Astrocyte (in vitro differentiated cells and primary cell): ENCODE results near the gene FGD5. TPM values are rescaled to one million over a fixed set of nuclear protein-coding genes. Genes with fewer than 3 reads are reported as not detected.

ENCODE experiments used
- DNase-seq: peaks from one replicate; pipeline ENCODE4 v3.0.0-alpha.2; 2010; ENCODE audit warnings: low read depth
- FAIRE-seq: peaks from 2 replicates; lab custom pipeline; 2011; peaks lifted over from hg19 to GRCh38; lab: Jason Lieb, UNC
- H2AFZ ChIP-seq: 2 replicates; pipeline ENCODE4 v1.6.0; 2012; ENCODE audit warnings: low read depth, low read length, inconsistent platforms
- H3K27ac ChIP-seq: 2 replicates; pipeline ENCODE4 v1.5.1; 2011; ENCODE audit warnings: low read depth, low read length, inconsistent platforms
- H3K27me3 ChIP-seq: 2 replicates; pipeline ENCODE4 v1.6.0; 2011; ENCODE audit warnings: low read length, inconsistent platforms; ENCODE audit not compliant: insufficient read depth
- H3K36me3 ChIP-seq: 2 replicates; pipeline ENCODE4 v1.5.1; 2011; ENCODE audit warnings: low read length, inconsistent platforms; ENCODE audit not compliant: insufficient read depth
- H3K4me1 ChIP-seq: 2 replicates; pipeline ENCODE4 v1.5.1; 2011; ENCODE audit warnings: low read length, inconsistent platforms; ENCODE audit not compliant: insufficient read depth
- H3K4me2 ChIP-seq: 2 replicates; pipeline ENCODE4 v1.6.0; 2012; ENCODE audit warnings: low read length, inconsistent platforms
- H3K4me3 ChIP-seq: 2 replicates; pipeline ENCODE4 v1.5.1; 2011; ENCODE audit warnings: low read depth, mild to moderate bottlenecking, low read length, inconsistent platforms; ENCODE audit not compliant: insufficient read depth
- H3K79me2 ChIP-seq: 2 replicates; pipeline ENCODE4 v1.6.0; 2012; ENCODE audit warnings: mild to moderate bottlenecking, low read length, inconsistent platforms; ENCODE audit not compliant: insufficient read depth
- H3K9ac ChIP-seq: 2 replicates; pipeline ENCODE4 v1.6.0; 2012; ENCODE audit warnings: mild to moderate bottlenecking, low read length, inconsistent platforms
- H3K9me3 ChIP-seq: 2 replicates; pipeline ENCODE4 v1.5.1; 2012; ENCODE audit warnings: low read depth, mild to moderate bottlenecking, low read length, inconsistent platforms; ENCODE audit not compliant: insufficient read depth
- H4K20me1 ChIP-seq: 2 replicates; pipeline ENCODE4 v1.6.0; 2012; ENCODE audit warnings: low read length, inconsistent platforms; ENCODE audit not compliant: insufficient read depth
- H3K27ac Mint-ChIP-seq: one replicate; pipeline ENCODE4 v1.8.0; 2021; ENCODE audit warnings: mild to moderate bottlenecking, mixed read lengths; ENCODE audit not compliant: unreplicated experiment
- H3K27me3 Mint-ChIP-seq: one replicate; pipeline ENCODE4 v1.8.0; 2021; ENCODE audit warnings: low read depth, mixed read lengths; ENCODE audit not compliant: unreplicated experiment
- H3K36me3 Mint-ChIP-seq: one replicate; pipeline ENCODE4 v1.8.0; 2021; ENCODE audit warnings: low read depth, mixed read lengths; ENCODE audit not compliant: unreplicated experiment
- H3K4me1 Mint-ChIP-seq: one replicate; pipeline ENCODE4 v1.8.0; 2021; ENCODE audit warnings: low read depth, mixed read lengths; ENCODE audit not compliant: unreplicated experiment
- H3K4me3 Mint-ChIP-seq: one replicate; pipeline ENCODE4 v1.8.0; 2021; ENCODE audit warnings: mild to moderate bottlenecking, moderate library complexity, mixed read lengths; ENCODE audit not compliant: unreplicated experiment
- H3K9me3 Mint-ChIP-seq: one replicate; pipeline ENCODE4 v1.8.0; 2021; ENCODE audit warnings: mild to moderate bottlenecking, mixed read lengths; ENCODE audit not compliant: unreplicated experiment
- EZH2 ChIP-seq: IDR thresholded peaks from 2 replicates; pipeline ENCODE4 v1.6.1; 2012; ENCODE audit warnings: mild to moderate bottlenecking, low read length, inconsistent platforms; ENCODE audit not compliant: insufficient read depth
- total RNA-seq: library from RNA; stranded (reverse); gene quantifications from 2 replicates; pipeline ENCODE4 v1.2.1, GENCODE V29; 2021
- TF ChIP-seq, protein P1 (sequence below): IDR thresholded peaks from 2 replicates; pipeline ENCODE4 v1.5.1; 2011; ENCODE audit warnings: low read depth, mild to moderate bottlenecking, inconsistent platforms, low read length, moderate library complexity; ENCODE audit not compliant: insufficient read depth

The FGD5 gene
- total RNA-seq, 1 donor from 2014 or later, result 2.0 TPM

DNA sequence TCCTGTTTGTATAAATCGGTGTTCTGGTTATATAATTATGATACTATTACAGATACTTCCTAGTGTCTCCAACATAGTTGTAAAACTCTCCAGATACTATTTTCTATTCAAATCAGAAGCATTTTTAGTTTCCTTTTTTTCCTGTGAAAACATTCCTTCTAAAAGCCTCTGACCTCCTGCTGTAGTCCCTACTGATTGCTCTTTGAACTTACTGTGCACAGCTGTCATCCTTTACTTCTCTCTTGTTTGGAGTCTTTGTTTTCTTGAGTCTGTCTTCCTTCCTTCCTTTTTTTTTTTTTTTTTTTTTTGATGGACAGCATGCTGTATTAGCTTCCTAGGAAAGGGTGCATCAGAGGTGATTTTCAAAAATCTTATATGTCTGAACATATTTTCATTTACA lies 157.6 kb downstream of the FGD5 start:
- TF ChIP-seq, protein P1, sequence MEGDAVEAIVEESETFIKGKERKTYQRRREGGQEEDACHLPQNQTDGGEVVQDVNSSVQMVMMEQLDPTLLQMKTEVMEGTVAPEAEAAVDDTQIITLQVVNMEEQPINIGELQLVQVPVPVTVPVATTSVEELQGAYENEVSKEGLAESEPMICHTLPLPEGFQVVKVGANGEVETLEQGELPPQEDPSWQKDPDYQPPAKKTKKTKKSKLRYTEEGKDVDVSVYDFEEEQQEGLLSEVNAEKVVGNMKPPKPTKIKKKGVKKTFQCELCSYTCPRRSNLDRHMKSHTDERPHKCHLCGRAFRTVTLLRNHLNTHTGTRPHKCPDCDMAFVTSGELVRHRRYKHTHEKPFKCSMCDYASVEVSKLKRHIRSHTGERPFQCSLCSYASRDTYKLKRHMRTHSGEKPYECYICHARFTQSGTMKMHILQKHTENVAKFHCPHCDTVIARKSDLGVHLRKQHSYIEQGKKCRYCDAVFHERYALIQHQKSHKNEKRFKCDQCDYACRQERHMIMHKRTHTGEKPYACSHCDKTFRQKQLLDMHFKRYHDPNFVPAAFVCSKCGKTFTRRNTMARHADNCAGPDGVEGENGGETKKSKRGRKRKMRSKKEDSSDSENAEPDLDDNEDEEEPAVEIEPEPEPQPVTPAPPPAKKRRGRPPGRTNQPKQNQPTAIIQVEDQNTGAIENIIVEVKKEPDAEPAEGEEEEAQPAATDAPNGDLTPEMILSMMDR, result no peak
- no peak for TF ChIP-seq EZH2
- H3K4me3 Mint-ChIP-seq, result no peak overlapping the region
- peaks cover 47% of the 10 kb centered on the region for H4K20me1 ChIP-seq
- DNase-seq (no peak), FAIRE-seq (no peak)
- no peaks in the 10 kb centered on the region for H3K27me3 ChIP-seq
- no peak overlapping the region for H3K4me3 ChIP-seq
- H3K4me1 ChIP-seq, result no peaks in the 10 kb centered on the region
- peaks cover 1% of the 10 kb centered on the region for H3K9me3 Mint-ChIP-seq
- H3K27ac Mint-ChIP-seq, result no peak overlapping the region
- peaks cover 63% of the 10 kb centered on the region for H3K79me2 ChIP-seq
- no peaks in the 10 kb centered on the region for H3K36me3 ChIP-seq
- no peak overlapping the region for H3K4me2 ChIP-seq
- H3K4me1 Mint-ChIP-seq, result peaks cover 12% of the 10 kb centered on the region
- no peak overlapping the region for H3K27ac ChIP-seq
- H3K27me3 Mint-ChIP-seq, result no peaks in the 10 kb centered on the region
- no peak overlapping the region for H3K9ac ChIP-seq
- no peak overlapping the region for H2AFZ ChIP-seq
- peaks cover 12% of the 10 kb centered on the region for H3K36me3 Mint-ChIP-seq
- no peaks in the 10 kb centered on the region for H3K9me3 ChIP-seq

- no peak overlapping the region for H3K27ac ChIP-seq
- no peak for TF ChIP-seq EZH2
- TF ChIP-seq, protein P1, result no peak
- no peaks in the 10 kb centered on the region for H3K4me1 ChIP-seq
- peaks cover 43% of the 10 kb centered on the region for H4K20me1 ChIP-seq
- FAIRE-seq (no peak), DNase-seq (no peak)
- H3K9ac ChIP-seq, result no peak overlapping the region
- no peak overlapping the region for H3K4me3 ChIP-seq
- H3K27ac Mint-ChIP-seq, result no peak overlapping the region
- H3K27me3 ChIP-seq, result no peaks in the 10 kb centered on the region
- no peaks in the 10 kb centered on the region for H3K9me3 ChIP-seq
- H2AFZ ChIP-seq, result no peak overlapping the region
- no peaks in the 10 kb centered on the region for H3K9me3 Mint-ChIP-seq
- H3K4me1 Mint-ChIP-seq, result peaks cover 12% of the 10 kb centered on the region
- no peaks in the 10 kb centered on the region for H3K27me3 Mint-ChIP-seq
- no peak overlapping the region for H3K4me2 ChIP-seq
- no peak overlapping the region for H3K4me3 Mint-ChIP-seq
- H3K79me2 ChIP-seq, result peaks cover 67% of the 10 kb centered on the region
- no peaks in the 10 kb centered on the region for H3K36me3 ChIP-seq
- no peaks in the 10 kb centered on the region for H3K36me3 Mint-ChIP-seq
These were observed 161.9 kb downstream of the FGD5 start for GRCh38 chr3:14980689-14981088.

Other genes starting within 250 kb of the FGD5 start
- 17.4 and 19.9 TPM in 2 replicates for gene CCDC174, start 167.2 kb upstream of the FGD5 start, total RNA-seq
- gene C3orf20, start 143.8 kb upstream of the FGD5 start, total RNA-seq, result 0.16 TPM in 1 of 2 replicates, not detected in the other
- gene NR2C2, start 128.6 kb downstream of the FGD5 start, total RNA-seq, result 36.3 and 38.7 TPM in 2 replicates
- gene MRPS25, start 246.4 kb downstream of the FGD5 start, total RNA-seq, result 32.9 and 38.9 TPM in 2 replicates